Islet precursor cell (in vitro differentiated cells): Measurements from ENCODE around the gene RDH16.
"Not testable (repeated sequence)": the region's sequence is repeated elsewhere in the genome, so short reads cannot be mapped to it uniquely, and the experiment has no call there.

Experiments used
- DNase-seq: peaks from one replicate; pipeline ENCODE4 v3.0.0-alpha.2; 2018

RDH16 gene

GRCh38 chr12:56916296-56916995 is 41.0 kb downstream of the RDH16 start:
- no peak for DNase-seq

GRCh38 chr12:56914724-56915123 is 42.7 kb downstream of the RDH16 start:
- no peak for DNase-seq

GRCh38 chr12:56914256-56914655 is 43.2 kb downstream of the RDH16 start:
- DNase-seq = no peak

- not testable (repeated sequence) for DNase-seq
Observed at GRCh38 chr12:56909403-56909802, 48.0 kb downstream of the RDH16 start.

DNA sequence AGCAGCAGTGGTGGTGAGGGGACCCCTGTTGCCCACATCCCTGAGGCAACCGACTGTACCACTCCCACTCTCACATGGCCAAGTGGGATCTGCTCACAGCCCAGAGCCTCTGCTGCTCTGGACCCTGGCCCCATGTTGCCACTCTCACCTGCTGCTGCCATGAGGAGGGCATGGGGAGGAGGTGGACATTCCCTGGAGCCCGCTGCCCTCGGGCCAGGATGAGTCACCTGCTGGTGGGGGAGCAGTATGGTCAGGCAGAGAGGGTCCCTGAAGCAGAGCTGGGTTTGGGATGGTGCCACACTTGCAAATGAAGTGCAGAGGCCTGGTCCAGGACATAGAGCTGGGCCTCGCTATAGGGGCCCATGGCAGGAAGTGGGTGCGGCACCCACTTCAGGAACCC is 49.3 kb downstream of the RDH16 start:
- no peak for DNase-seq

DNA sequence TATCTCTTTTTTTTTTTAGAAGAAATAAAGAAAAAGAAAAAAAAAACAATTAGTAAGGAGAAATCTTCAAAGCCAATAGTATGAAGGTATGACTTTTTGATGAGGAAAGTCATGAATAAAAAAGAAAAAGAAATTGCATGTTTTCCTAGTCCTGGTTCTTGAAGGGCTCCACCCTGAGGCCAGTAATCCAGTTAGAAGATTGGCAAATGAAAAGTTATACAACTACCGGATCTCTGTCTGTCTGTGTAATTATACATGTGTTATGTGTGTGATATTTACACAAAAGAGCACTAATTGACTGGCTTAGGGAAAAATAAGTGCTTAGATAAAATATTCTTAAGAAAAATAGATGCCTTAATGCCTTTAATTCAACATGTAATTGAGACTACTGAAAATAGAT is 51.6 kb downstream of the RDH16 start:
- DNase-seq = no peak

DNA sequence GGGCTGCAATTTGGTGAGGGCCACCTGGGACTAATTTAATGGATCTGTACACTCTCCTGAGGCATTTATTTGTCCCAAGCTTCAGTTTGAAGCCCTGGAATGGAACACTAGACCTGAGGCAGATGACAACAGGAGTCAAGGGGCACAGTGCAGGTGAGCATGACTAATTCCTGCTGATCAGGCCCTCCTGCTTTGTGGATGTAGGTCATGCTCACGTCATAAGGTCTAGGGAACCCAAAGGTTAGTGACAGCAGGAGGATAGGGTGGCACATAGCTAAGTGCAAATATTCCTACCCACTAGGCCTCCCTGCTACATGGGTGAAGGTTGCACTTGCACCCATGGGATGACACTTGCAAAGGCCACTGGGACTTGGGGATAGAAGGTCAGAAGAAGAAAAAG is 54.0 kb downstream of the RDH16 start:
- no peak for DNase-seq
